Ovary (tissue), 9 donors: ENCODE measurements around the gene MX1. TPM values are rescaled to one million over a fixed set of nuclear protein-coding genes. Genes with fewer than 3 reads are reported as not detected.

Experiments
- DNase-seq, 5 donors: peaks; one replicate each; pipeline ENCODE4 v3.0.0-alpha.2; 2019 to 2020
- H3K27ac ChIP-seq, 2 donors: fragments of 200-600 bp; one replicate each; pipeline versions ENCODE4 v1.5.1 to v1.8.0; 2019 to 2022
- H3K27me3 ChIP-seq: fragments of 200-600 bp; one replicate; pipeline ENCODE4 v1.8.0; 2022
- H3K36me3 ChIP-seq: fragments of 200-600 bp; sonication (generic); one replicate; pipeline ENCODE4 v1.5.1; 2019
- H3K4me1 ChIP-seq: one replicate; pipeline ENCODE4 v1.8.1; 2013; ENCODE audit warnings: mild to moderate bottlenecking, moderate library complexity; ENCODE audit not compliant: insufficient read depth
- H3K4me3 ChIP-seq: fragments of 200-600 bp; sonication (generic); one replicate; pipeline ENCODE4 v1.5.1; 2017
- H3K9me3 ChIP-seq, 2 donors: fragments of 200-600 bp in 1 of 2; sonication (generic) in 1 of 2; one replicate each; pipeline versions ENCODE4 v1.5.1 to v1.8.1; 2013 to 2019; ENCODE audit warnings: mild to moderate bottlenecking in 1 of 2, moderate library complexity in 1 of 2
- EP300 ChIP-seq: sonication (generic); formaldehyde crosslinking; IDR thresholded peaks from one replicate; pipeline ENCODE4 v1.6.1; 2017; ENCODE audit warnings: antibody characterized with exemption
- POLR2A ChIP-seq: fragments of 450-650 bp; IDR thresholded peaks from one replicate; pipeline ENCODE4 v1.6.1; 2017; ENCODE audit warnings: antibody characterized with exemption, mild to moderate bottlenecking, moderate library complexity
- WGBS, 3 donors: extraction: QIAGEN DNeasy Blood & Tissue Kit in 1 of 3; methylation state at CpG; one replicate each; pipeline versions ENCODE4 v1.1.5 to v1.1.7; 2013 to 2017; 5-methylcytosine and 5-hydroxymethylcytosine counted together
- intact Hi-C, 4 donors: fragments of 100-400 bp; cut with DNase I; formaldehyde crosslinking; loops; one replicate each; pipeline versions ENCODE4 v1.11.0 to v1.15.1; 2022 to 2023
- polyA plus RNA-seq, 2 donors: library from polyadenylated mRNA; stranded (reverse); fragments of 200-250 nt in 1 of 2; fragments of 350-450 nt in 1 of 2; fragmentation: Illumina TruSeq in 1 of 2; extraction: RNeasy Lipid Tissue Mini Kit (QIAGEN cat#74804) in 1 of 2; gene quantifications; one replicate each; pipeline ENCODE4 v1.2.3, GENCODE V29; 2013 to 2014
- total RNA-seq, 7 donors: library from RNA; depleted of rRNA in 2 of 7; stranded (reverse); fragments of >200 nt in 2 of 7; fragmentation: NEBNext Ultra II Directional in 3 of 7; extraction: Animal tissue kit (Norgen Biotek cat#: 25700) in 3 of 7; gene quantifications; one replicate each; pipeline versions ENCODE4 v1.1.0 to v1.2.4, GENCODE V29; 2016 to 2023
- TF ChIP-seq, protein P1 (sequence below), 3 donors: fragments of 450-650 bp in 2 of 3; fragments of 200-600 bp in 1 of 3; IDR thresholded peaks; one replicate each; pipeline versions ENCODE4 v1.5.1 to v1.8.0; 2016 to 2022; ENCODE audit warnings: antibody characterized with exemption in 3 of 3, mild to moderate bottlenecking in 1 of 3
- donor health status: DM: no; HTN: no; CAD: no; lungs with moderate emphysema.
- donor health status: DM: no; HTN: no; CAD: no.
- donor health status: Bipolar disorder and iron deficiency.
- donor health status: DM: yes; HTN: yes; CAD: no.
- donor health status: DM: no; HTN: no; CAD: no.
- donor health status: DM: yes; HTN: yes; CAD: no.

Gene MX1
- total and polyA plus RNA-seq, 9 donors = 25.2 to 118 (median 43.5) TPM

DNA sequence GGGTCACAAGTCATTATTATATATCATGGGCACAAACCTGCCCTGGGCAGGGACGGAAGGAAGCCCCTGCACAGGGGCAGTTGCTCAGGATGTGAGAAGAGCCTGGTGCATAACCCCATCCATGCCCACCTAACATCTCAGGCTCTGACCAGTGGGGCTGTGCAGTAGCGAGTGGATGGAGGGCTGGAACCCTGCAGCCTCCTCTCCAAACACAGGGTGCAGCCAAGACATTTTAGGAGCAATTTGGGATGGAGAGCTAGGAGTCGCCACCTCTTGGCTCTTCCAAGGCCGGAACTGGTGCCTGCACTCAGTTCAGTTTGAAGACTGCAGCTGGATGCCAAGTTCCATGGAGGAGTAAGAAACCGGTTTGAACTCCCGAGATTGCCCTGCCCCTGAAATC lies 2.8 kb downstream of the MX1 start:
- TF ChIP-seq EP300 (no peak), POLR2A (no peak)
- TF ChIP-seq, protein P1, sequence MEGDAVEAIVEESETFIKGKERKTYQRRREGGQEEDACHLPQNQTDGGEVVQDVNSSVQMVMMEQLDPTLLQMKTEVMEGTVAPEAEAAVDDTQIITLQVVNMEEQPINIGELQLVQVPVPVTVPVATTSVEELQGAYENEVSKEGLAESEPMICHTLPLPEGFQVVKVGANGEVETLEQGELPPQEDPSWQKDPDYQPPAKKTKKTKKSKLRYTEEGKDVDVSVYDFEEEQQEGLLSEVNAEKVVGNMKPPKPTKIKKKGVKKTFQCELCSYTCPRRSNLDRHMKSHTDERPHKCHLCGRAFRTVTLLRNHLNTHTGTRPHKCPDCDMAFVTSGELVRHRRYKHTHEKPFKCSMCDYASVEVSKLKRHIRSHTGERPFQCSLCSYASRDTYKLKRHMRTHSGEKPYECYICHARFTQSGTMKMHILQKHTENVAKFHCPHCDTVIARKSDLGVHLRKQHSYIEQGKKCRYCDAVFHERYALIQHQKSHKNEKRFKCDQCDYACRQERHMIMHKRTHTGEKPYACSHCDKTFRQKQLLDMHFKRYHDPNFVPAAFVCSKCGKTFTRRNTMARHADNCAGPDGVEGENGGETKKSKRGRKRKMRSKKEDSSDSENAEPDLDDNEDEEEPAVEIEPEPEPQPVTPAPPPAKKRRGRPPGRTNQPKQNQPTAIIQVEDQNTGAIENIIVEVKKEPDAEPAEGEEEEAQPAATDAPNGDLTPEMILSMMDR (IDR thresholded peaks at IDR 0.05) = no peak
- intact Hi-C loops = no loop called here
- DNase-seq = no peak
- Histone ChIP-seq H3K4me3 (no peak overlapping the region), H3K27me3 (no peaks in the 10 kb centered on the region), H3K9me3 (no peaks in the 10 kb centered on the region), H3K36me3 (no peaks in the 10 kb centered on the region), H3K4me1 (peaks cover 4% of the 10 kb centered on the region), H3K27ac (no peak overlapping the region)
- 82 to 93% (median 88%) methylated on average over 6 of the region's 6 CpGs for WGBS, 3 donors

DNA sequence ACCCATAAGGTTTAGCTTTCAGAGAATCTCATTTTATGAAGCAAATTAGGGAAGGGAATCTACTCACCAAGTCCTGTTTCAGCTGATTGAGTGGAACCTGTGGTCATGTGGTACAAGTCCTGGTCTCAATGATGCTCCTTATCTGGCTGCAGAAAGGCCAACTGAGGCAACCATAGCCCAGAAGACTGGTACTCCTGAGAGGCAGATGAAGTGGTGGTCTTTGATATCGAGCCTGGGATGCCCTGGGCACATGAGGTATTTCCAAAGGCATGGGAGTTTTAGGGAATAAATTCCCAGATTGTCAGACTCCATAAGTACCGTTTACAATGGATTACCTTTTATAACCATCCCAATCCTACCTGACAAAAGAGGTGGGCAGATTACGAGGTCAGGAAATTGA lies 3.3 kb downstream of the MX1 start:
- Histone ChIP-seq H3K4me3 (no peak overlapping the region), H3K27me3 (no peaks in the 10 kb centered on the region), H3K36me3 (no peaks in the 10 kb centered on the region), H3K4me1 (peaks cover 4% of the 10 kb centered on the region), H3K9me3 (no peaks in the 10 kb centered on the region), H3K27ac (no peak overlapping the region)
- intact Hi-C loops = no loop called here
- TF ChIP-seq, protein P1 (IDR thresholded peaks at IDR 0.05) = no peak
- TF ChIP-seq EP300 (no peak), POLR2A (no peak)
- no peak for DNase-seq
- 94 to 98% (median 96%) methylated on average over 3 of the region's 3 CpGs for WGBS, 3 donors

DNA sequence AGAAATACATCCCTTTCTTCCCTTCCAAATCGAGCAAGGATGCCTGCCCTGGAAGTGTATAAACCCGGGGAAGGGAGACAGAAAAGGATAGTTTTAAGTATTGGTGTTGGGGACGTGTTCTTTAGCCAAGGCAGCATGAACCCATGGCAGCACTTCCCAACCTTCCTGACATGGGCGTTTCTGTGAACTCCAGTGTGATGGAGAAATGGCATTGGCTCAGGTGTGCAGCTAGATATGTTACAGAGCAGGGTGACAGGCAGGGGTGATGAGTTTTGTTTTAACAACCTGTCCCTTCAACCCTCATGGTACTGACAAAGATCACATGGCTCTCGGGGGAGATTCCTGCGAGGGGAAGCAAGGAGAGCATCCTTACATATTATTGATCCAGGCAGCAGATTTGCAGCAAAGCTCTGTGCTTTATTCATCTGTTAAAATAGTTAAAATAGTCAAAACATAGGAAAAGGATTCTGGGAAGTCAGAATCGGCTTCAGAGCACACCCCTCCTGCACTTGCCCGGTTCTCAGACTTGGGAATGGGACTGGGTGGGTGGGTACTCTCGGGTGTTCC lies 4.0 kb downstream of the MX1 start:
- Histone ChIP-seq H3K4me1 (peaks cover 4% of the 10 kb centered on the region), H3K27me3 (no peaks in the 10 kb centered on the region), H3K4me3 (no peak overlapping the region), H3K9me3 (no peaks in the 10 kb centered on the region), H3K27ac (no peak overlapping the region), H3K36me3 (no peaks in the 10 kb centered on the region)
- intact Hi-C loops = no loop called here
- DNase-seq = no peak
- TF ChIP-seq POLR2A = no peak
- 79 to 84% (median 81%) methylated on average over 9 of the region's 9 CpGs for WGBS, 3 donors

DNA sequence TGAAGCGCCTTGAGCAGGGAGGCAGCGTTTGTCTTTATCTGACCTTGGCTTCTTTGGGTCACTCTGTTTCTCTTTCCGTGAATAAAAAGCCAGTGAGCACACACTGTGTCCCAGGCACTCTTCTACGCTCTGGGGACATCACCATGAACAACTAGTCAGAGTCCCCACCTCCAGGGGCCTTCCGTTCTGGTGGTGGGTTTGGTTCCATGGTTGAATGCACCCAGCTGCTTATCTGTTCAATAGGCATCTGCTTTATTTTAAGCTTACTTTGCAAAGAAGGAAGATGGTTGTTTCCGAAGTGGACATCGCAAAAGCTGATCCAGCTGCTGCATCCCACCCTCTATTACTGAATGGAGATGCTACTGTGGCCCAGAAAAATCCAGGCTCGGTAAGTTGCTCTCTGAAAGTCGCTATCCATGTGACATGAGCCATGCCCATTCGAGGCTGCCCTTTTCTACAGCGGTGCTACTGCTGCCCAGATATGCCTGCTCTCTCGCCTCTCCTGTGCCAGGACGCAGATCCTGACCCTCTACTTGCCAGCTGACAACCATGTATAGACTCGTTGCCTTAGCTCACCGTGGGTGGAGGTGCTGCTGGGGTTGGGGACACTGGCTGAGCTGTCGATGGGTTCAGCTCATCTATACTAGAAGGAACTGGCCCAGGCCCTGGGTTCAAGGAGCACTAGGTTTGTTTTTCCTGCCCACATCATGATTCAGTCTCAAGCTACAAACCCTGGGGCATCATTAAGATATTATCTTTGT lies 5.9 kb downstream of the MX1 start:
- no peak for DNase-seq
- WGBS, 3 donors = 81 to 89% (median 87%) methylated on average over 16 of the region's 16 CpGs
- TF ChIP-seq, protein P1 (IDR thresholded peaks at IDR 0.05) = no peak
- H3K9me3 ChIP-seq = no peaks in the 10 kb centered on the region
- intact Hi-C loops = no loop called here
- H3K27me3 ChIP-seq = no peaks in the 10 kb centered on the region
- H3K27ac ChIP-seq = no peak overlapping the region
- H3K4me3 ChIP-seq = no peak overlapping the region
- no peaks in the 10 kb centered on the region for H3K4me1 ChIP-seq
- H3K36me3 ChIP-seq = no peaks in the 10 kb centered on the region
